PC-3 (cell line): Measurements from ENCODE around the gene RPF1. TPM values are rescaled to one million over a fixed set of nuclear protein-coding genes. Genes with fewer than 3 reads are reported as not detected.

Experiments used
- ATAC-seq: fragments of 200-7000 bp; cut with Tn5 transposase; 2 replicates; pipeline ENCODE4 v1.9.1; 2020; ENCODE audit warnings: mild to moderate bottlenecking, moderate library complexity
- BruUV-seq: library from RNA; stranded (reverse); fragments of 400-500 nt; replicated peaks from 2 replicates; lab custom pipeline; 2021; lab: Mats Ljungman, UMichigan
- CTCF ChIA-PET: fragments of 300-600 bp; sonication (Branson Sonifier 250); formaldehyde crosslinking; loops from one replicate; lab custom pipeline; 2022; ENCODE audit warnings: antibody characterized with exemption; lab: Charles Lee
- POLR2A ChIA-PET: fragments of 300-600 bp; sonication (Branson Sonifier 250); formaldehyde crosslinking; loops from one replicate; lab custom pipeline; 2022; ENCODE audit warnings: antibody characterized with exemption; ENCODE audit not compliant: unreplicated experiment; lab: Charles Lee
- DNase-seq: peaks from one replicate; pipeline ENCODE4 v3.0.0-alpha.2; 2015
- H2AFZ ChIP-seq: fragments of 300-600 bp; sonication (generic); 2 replicates; pipeline ENCODE4 v1.6.0; 2016; ENCODE audit warnings: antibody characterized with exemption, low read length
- H3F3A ChIP-seq: fragments of 300-600 bp; sonication (generic); one replicate; pipeline ENCODE4 v1.6.0; 2017; ENCODE audit warnings: antibody characterized with exemption, low read length, control low read depth, mild to moderate bottlenecking; ENCODE audit not compliant: unreplicated experiment
- H3K27ac ChIP-seq: fragments of 300-600 bp; sonication (generic); 2 replicates; pipeline ENCODE4 v1.5.1; 2016; ENCODE audit warnings: mild to moderate bottlenecking, low read length
- H3K27me3 ChIP-seq: fragments of 300-600 bp; sonication (generic); 2 replicates; pipeline ENCODE4 v1.6.1; 2016; ENCODE audit warnings: low read length, mixed read lengths
- H3K36me3 ChIP-seq: fragments of 300-600 bp; sonication (generic); 2 replicates; pipeline ENCODE4 v1.6.1; 2016; ENCODE audit warnings: low read depth, mixed run types, low read length, mixed read lengths
- H3K4me1 ChIP-seq: fragments of 300-600 bp; sonication (generic); 2 replicates; pipeline ENCODE4 v1.5.1; 2016; ENCODE audit warnings: low read length; ENCODE audit not compliant: insufficient read depth
- H3K4me2 ChIP-seq: fragments of 300-600 bp; sonication (generic); 2 replicates; pipeline ENCODE4 v1.6.0; 2016; ENCODE audit warnings: low read length
- H3K4me3 ChIP-seq: fragments of 300-600 bp; sonication (generic); 2 replicates; pipeline ENCODE4 v1.5.1; 2016; ENCODE audit warnings: mild to moderate bottlenecking, low read length, mixed read lengths
- H3K79me2 ChIP-seq: fragments of 300-600 bp; sonication (generic); 2 replicates; pipeline ENCODE4 v1.6.1; 2017; ENCODE audit warnings: low read length, mixed read lengths
- H3K9ac ChIP-seq: fragments of 300-600 bp; sonication (generic); 2 replicates; pipeline ENCODE4 v1.6.0; 2016; ENCODE audit warnings: mild to moderate bottlenecking, low read length
- H3K9me2 ChIP-seq: fragments of 300-600 bp; sonication (generic); replicated peaks from 2 replicates; pipeline ENCODE4 v1.6.1; 2016; ENCODE audit warnings: mixed run types, low read length, mixed read lengths
- H3K9me3 ChIP-seq: fragments of 300-600 bp; sonication (generic); 2 replicates; pipeline ENCODE4 v1.6.1; 2016; ENCODE audit warnings: low read length, mixed read lengths
- H4K20me1 ChIP-seq: fragments of 300-600 bp; sonication (generic); 2 replicates; pipeline ENCODE4 v1.6.1; 2016; ENCODE audit warnings: low read length, mixed read lengths
- CTCF ChIP-seq: fragments of 300-600 bp; sonication (generic); conservative IDR thresholded peaks from 2 replicates; pipeline ENCODE4 v1.5.1; 2017; ENCODE audit warnings: antibody characterized with exemption, low read depth, mild to moderate bottlenecking, low read length
- EZH2 ChIP-seq: fragments of 300-600 bp; sonication (generic); IDR thresholded peaks from one replicate; pipeline ENCODE4 v1.6.1; 2017; ENCODE audit warnings: antibody characterized with exemption, mild to moderate bottlenecking, low read length; ENCODE audit not compliant: unreplicated experiment
- EZH2phosphoT487 ChIP-seq: fragments of 300-600 bp; sonication (generic); IDR thresholded peaks from 2 replicates; pipeline ENCODE4 v1.6.1; 2018; ENCODE audit warnings: mild to moderate bottlenecking, antibody characterized with exemption, low read length, borderline replicate concordance
- intact Hi-C: fragments of 100-400 bp; cut with micrococcal nuclease; formaldehyde crosslinking; loops from 2 replicates; pipeline ENCODE4 v1.9.0; 2023
- total RNA-seq: library from RNA; depleted of rRNA; stranded (reverse); fragments of >200 nt; gene quantifications from 2 replicates; pipeline ENCODE4 v1.2.3, GENCODE V29; 2014

Gene RPF1
- total RNA-seq, 1 experiment from 2014 or later: 85.8 TPM

GRCh38 chr1:84505493-84506001 lies 26.5 kb downstream of the RPF1 start:
- 0 out of 2 replicates have a peak, but pooled peaks cover 4% of the 10 kb centered on the region for H3K9me3 ChIP-seq
- peak overlapping the region; percentile 83 for H3K4me3 ChIP-seq
- H3K9me2 ChIP-seq: no peaks in the 10 kb centered on the region
- peaks cover 13% of the 10 kb centered on the region; the same call in 1 of the 2 replicates for H3K36me3 ChIP-seq
- H3K9ac ChIP-seq: peak overlapping the region; percentile 85
- no TSS peak for BruUV-seq
- H3K27me3 ChIP-seq: no peaks in the 10 kb centered on the region
- H2AFZ ChIP-seq: peak overlapping the region; percentile 93
- POLR2A ChIA-PET: interaction anchor here (0.5 to 1.4 kb wide), 7 partner anchors 98 to 440 kb away, joined by 3 to 6 read pairs (median 5); no protein-coding TSS in a partner anchor
- H3F3A ChIP-seq: no peaks in the 10 kb centered on the region
- peak overlapping the region; percentile 89 for H3K4me2 ChIP-seq
- ATAC-seq (peak; percentile 42), DNase-seq (peak; percentile 54)
- peak overlapping the region; percentile 94 for H3K27ac ChIP-seq
- H3K79me2 ChIP-seq: peaks cover 61% of the 10 kb centered on the region
- H4K20me1 ChIP-seq: peaks cover 32% of the 10 kb centered on the region
- intact Hi-C loops: loop anchor here (1.0 to 10.0 kb wide), 8 partner anchors 36 to 429 kb away; partner anchors contain the start of gene CTBS
- CTCF ChIA-PET: interaction anchor here (0.6 to 1.3 kb wide), 6 partner anchors 37 to 1406 kb away, joined by 3 to 6 read pairs (median 4); no protein-coding TSS in a partner anchor
- H3K4me1 ChIP-seq: peaks cover 26% of the 10 kb centered on the region
- TF ChIP-seq EZH2phosphoT487 (peak; percentile 66; the same call in 1 of the 2 replicates), EZH2 (no peak)

GRCh38 chr1:84506002-84506728 lies 27.1 kb downstream of the RPF1 start, which contains the start of the genes GNG5 and SPATA1:
Gene GNG5, minus strand, starts transcription at chr1:84506581. Its CDS starts 490 bp downstream, at chr1:84506091.
Gene SPATA1, plus strand, starts transcription at chr1:84506386. Its CDS starts 9,974 bp downstream, at chr1:84516360.
- H3K9me2 ChIP-seq: no peaks in the 10 kb centered on the region
- peaks cover 26% of the 10 kb centered on the region for H3K4me1 ChIP-seq
- DNase-seq (peak; percentile 96), ATAC-seq (peak; percentile 81)
- H3K27ac ChIP-seq: peak within 1 kb of the TSS; percentile 94
- peaks cover 6% of the 10 kb centered on the region; the same call in 1 of the 2 replicates for H3K36me3 ChIP-seq
- 0 out of 2 replicates have a peak, but pooled peaks cover 4% of the 10 kb centered on the region for H3K9me3 ChIP-seq
- CTCF ChIA-PET: interaction anchor here (0.6 to 1.3 kb wide), 6 partner anchors 36 to 1406 kb away, joined by 3 to 6 read pairs (median 4); no protein-coding TSS in a partner anchor
- H2AFZ ChIP-seq: peak within 1 kb of the TSS; percentile 93
- peak within 1 kb of the TSS; percentile 83 for H3K4me3 ChIP-seq
- peak within 1 kb of the TSS; percentile 85 for H3K9ac ChIP-seq
- H3F3A ChIP-seq: no peaks in the 10 kb centered on the region
- H3K27me3 ChIP-seq: no peaks in the 10 kb centered on the region
- no peak for TF ChIP-seq CTCF
- no peak for TF ChIP-seq EZH2
- TF ChIP-seq EZH2phosphoT487: peak; percentile 76
- POLR2A ChIA-PET: interaction anchor here (0.5 to 1.4 kb wide), 12 partner anchors 19 to 853 kb away, joined by 3 to 15 read pairs (median 4); no protein-coding TSS in a partner anchor
- H3K79me2 ChIP-seq: peaks cover 55% of the 10 kb centered on the region
- H3K4me2 ChIP-seq: peak within 1 kb of the TSS; percentile 89
- no TSS peak for BruUV-seq
- peaks cover 32% of the 10 kb centered on the region for H4K20me1 ChIP-seq
- intact Hi-C loops: loop anchor here (1.0 to 10.0 kb wide), 8 partner anchors 35 to 429 kb away; partner anchors contain the start of gene CTBS
